H1 (cell line): ENCODE measurements around the gene CDKL4. TPM values are rescaled to one million over a fixed set of nuclear protein-coding genes. Genes with fewer than 3 reads are reported as not detected.

Experiments
- CTCF ChIA-PET: fragments of 300-600 bp; sonication (Branson Sonifier 250); formaldehyde crosslinking; loops from one replicate; lab custom pipeline; 2021; ENCODE audit not compliant: partially characterized antibody; lab: Charles Lee
- POLR2A ChIA-PET: fragments of 300-600 bp; sonication (Branson Sonifier 250); formaldehyde crosslinking; loops from one replicate; lab custom pipeline; 2021; ENCODE audit warnings: inconsistent platforms; ENCODE audit not compliant: partially characterized antibody; lab: Charles Lee
- DNase-seq, 2 experiments: peaks; one replicate each; pipeline versions ENCODE4 v3.0.0 to v3.0.0-alpha.2; 2010 to 2022; ENCODE audit warnings: low spot score in 2 of 2, low read depth in 1 of 2, mixed read lengths in 1 of 2
- FAIRE-seq: peaks from 2 replicates; lab custom pipeline; 2011; peaks lifted over from hg19 to GRCh38; lab: Jason Lieb, UNC
- H2AFZ ChIP-seq: 2 replicates; pipeline ENCODE4 v1.8.1; 2012; ENCODE audit warnings: low read length, inconsistent platforms
- H2AK5ac ChIP-seq: 2 replicates; pipeline ENCODE4 v1.6.1; 2013; ENCODE audit warnings: low read depth, low read length
- H2BK120ac ChIP-seq: replicated peaks from 2 replicates; pipeline ENCODE3; 2013; ENCODE audit warnings: low read depth, low read length, inconsistent platforms
- H2BK12ac ChIP-seq: 2 replicates; pipeline ENCODE4 v1.6.1; 2013; ENCODE audit warnings: low read depth, low read length
- H2BK15ac ChIP-seq: 2 replicates; pipeline ENCODE4 v1.6.1; 2013; ENCODE audit warnings: low read length
- H2BK20ac ChIP-seq: 2 replicates; pipeline ENCODE4 v1.6.1; 2013; ENCODE audit warnings: low read length
- H2BK5ac ChIP-seq: 2 replicates; pipeline ENCODE4 v1.6.1; 2013; ENCODE audit warnings: low read depth, low read length
- H3K14ac ChIP-seq: 2 replicates; pipeline ENCODE4 v1.6.1; 2013; ENCODE audit warnings: inconsistent platforms; ENCODE audit not compliant: insufficient read length
- H3K18ac ChIP-seq: 2 replicates; pipeline ENCODE4 v1.6.1; 2013; ENCODE audit warnings: low read length; ENCODE audit errors: extremely low read depth
- H3K23ac ChIP-seq: 2 replicates; pipeline ENCODE4 v1.6.1; 2013; ENCODE audit warnings: inconsistent platforms; ENCODE audit not compliant: insufficient read length
- H3K23me2 ChIP-seq: 2 replicates; pipeline ENCODE4 v1.6.1; 2013; ENCODE audit warnings: low read depth, low read length
- H3K27ac ChIP-seq: 2 replicates; pipeline ENCODE4 v1.6.1; 2011; ENCODE audit warnings: low read depth, low read length, inconsistent platforms
- H3K27me3 ChIP-seq, 4 experiments: replicated peaks in 1 of 4; 1 replicate in 1 of 4; 2 replicates in 3 of 4; pipeline versions ENCODE4 v1.6.1 to v1.8.1; 2011 to 2013; ENCODE audit warnings: low read length in 3 of 4, mild to moderate bottlenecking in 3 of 4, inconsistent platforms in 2 of 4, mixed read lengths in 2 of 4, moderate library complexity in 1 of 4; ENCODE audit not compliant: control insufficient read depth in 3 of 4, insufficient read depth in 3 of 4; ENCODE audit errors: extremely low read depth in 1 of 4
- H3K36me3 ChIP-seq, 4 experiments: 2 replicates each; pipeline versions ENCODE4 v1.6.1 to v1.8.1; 2011 to 2013; ENCODE audit warnings: mild to moderate bottlenecking in 4 of 4, low read length in 3 of 4, moderate library complexity in 2 of 4, control low read depth in 1 of 4, inconsistent platforms in 1 of 4; ENCODE audit not compliant: insufficient read depth in 4 of 4, control insufficient read depth in 2 of 4
- H3K4ac ChIP-seq: replicated peaks from 2 replicates; pipeline ENCODE3; 2013; ENCODE audit warnings: low read length, low read depth, mixed read lengths, inconsistent platforms; ENCODE audit not compliant: insufficient read length
- H3K4me1 ChIP-seq, 4 experiments: replicated peaks in 1 of 4; 1 replicate in 1 of 4; 2 replicates in 3 of 4; pipeline versions ENCODE4 v1.6.1 to v1.8.1; 2011 to 2013; ENCODE audit warnings: low read length in 3 of 4, inconsistent platforms in 2 of 4, mixed read lengths in 1 of 4; ENCODE audit not compliant: insufficient read depth in 4 of 4, control insufficient read depth in 3 of 4
- H3K4me2 ChIP-seq, 2 experiments: 2 replicates each; pipeline versions ENCODE4 v1.6.1 to v1.8.1; 2011 to 2013; ENCODE audit warnings: low read depth in 2 of 2, low read length in 2 of 2, control low read depth in 1 of 2, inconsistent platforms in 1 of 2, mild to moderate bottlenecking in 1 of 2; ENCODE audit not compliant: insufficient read depth in 1 of 2
- H3K4me3 ChIP-seq, 4 experiments: fragments of 200-600, 300-600 bp in 1 of 4; sonication (generic), shearing (Covaris generic), sonication (Bioruptor Twin) in 1 of 4; 2 replicates each; pipeline versions ENCODE4 v1.5.1 to v1.8.1; 2011 to 2016; ENCODE audit warnings: low read length in 4 of 4, low read depth in 3 of 4, control low read depth in 2 of 4, inconsistent platforms in 2 of 4, mild to moderate bottlenecking in 2 of 4, mixed read lengths in 1 of 4, moderate library complexity in 1 of 4; ENCODE audit not compliant: insufficient read depth in 2 of 4; ENCODE audit errors: extremely low read depth in 1 of 4
- H3K56ac ChIP-seq: replicated peaks from 2 replicates; pipeline ENCODE3; 2013; ENCODE audit warnings: low read depth, mild to moderate bottlenecking, mixed read lengths, low read length, inconsistent platforms; ENCODE audit not compliant: insufficient read length
- H3K79me1 ChIP-seq: 2 replicates; pipeline ENCODE4 v1.6.1; 2013; ENCODE audit warnings: low read depth, low read length, control low read depth
- H3K79me2 ChIP-seq, 2 experiments: 2 replicates each; pipeline versions ENCODE4 v1.6.1 to v1.8.1; 2012 to 2013; ENCODE audit warnings: low read length in 2 of 2, mild to moderate bottlenecking in 2 of 2, inconsistent platforms in 1 of 2; ENCODE audit not compliant: insufficient read depth in 2 of 2, control insufficient read depth in 1 of 2
- H3K9ac ChIP-seq, 4 experiments: replicated peaks in 1 of 4; 1 replicate in 1 of 4; 2 replicates in 3 of 4; pipeline versions ENCODE4 v1.6.1 to v1.8.1; 2011 to 2013; ENCODE audit warnings: low read depth in 3 of 4, low read length in 3 of 4, control low read depth in 2 of 4, mild to moderate bottlenecking in 2 of 4, moderate library complexity in 2 of 4, inconsistent platforms in 1 of 4; ENCODE audit errors: extremely low read depth in 1 of 4
- H3K9me3 ChIP-seq, 2 experiments: 2 replicates each; pipeline versions ENCODE4 v1.6.1 to v1.8.1; 2012 to 2013; ENCODE audit warnings: mild to moderate bottlenecking in 2 of 2, moderate library complexity in 2 of 2, control low read depth in 1 of 2, inconsistent platforms in 1 of 2, low read depth in 1 of 2, low read length in 1 of 2, mixed read lengths in 1 of 2; ENCODE audit not compliant: insufficient read depth in 2 of 2
- H4K20me1 ChIP-seq, 2 experiments: replicated peaks in 1 of 2; 2 replicates each; pipeline versions ENCODE3 to v1.8.1; 2011 to 2013; ENCODE audit warnings: inconsistent platforms in 2 of 2, low read length in 2 of 2, mild to moderate bottlenecking in 1 of 2; ENCODE audit not compliant: insufficient read depth in 2 of 2, control insufficient read depth in 1 of 2
- H4K5ac ChIP-seq: 2 replicates; pipeline ENCODE4 v1.6.1; 2013; ENCODE audit warnings: low read length, low read depth, mixed read lengths, inconsistent platforms; ENCODE audit not compliant: insufficient read length
- H4K8ac ChIP-seq: 2 replicates; pipeline ENCODE4 v1.8.0; 2013; ENCODE audit warnings: mild to moderate bottlenecking, moderate library complexity, low read length, inconsistent platforms; ENCODE audit not compliant: insufficient read depth; ENCODE audit errors: extremely low read depth
- H4K91ac ChIP-seq: replicated peaks from 2 replicates; pipeline ENCODE3; 2013; ENCODE audit warnings: low read length, mixed read lengths, inconsistent platforms; ENCODE audit not compliant: insufficient read length
- ATF3 ChIP-seq: IDR thresholded peaks from 2 replicates; pipeline ENCODE4 v1.6.1; 2011; ENCODE audit warnings: low read depth, mild to moderate bottlenecking, low read length; ENCODE audit not compliant: insufficient read depth
- BRCA1 ChIP-seq: IDR thresholded peaks from 2 replicates; pipeline ENCODE4 v1.6.1; 2012; ENCODE audit warnings: low read depth, low read length, improper control_type of control experiment
- EGR1 ChIP-seq: IDR thresholded peaks from 2 replicates; pipeline ENCODE4 v1.6.1; 2011; ENCODE audit warnings: low read depth, low read length, borderline replicate concordance
- KDM1A ChIP-seq: fragments of 200-600, 300-600 bp; sonication (generic); IDR thresholded peaks from 2 replicates; pipeline ENCODE4 v1.7.1; 2016; ENCODE audit warnings: mild to moderate bottlenecking, low read length, borderline replicate concordance
- MAFK ChIP-seq: IDR thresholded peaks from 2 replicates; pipeline ENCODE4 v1.6.1; 2012; ENCODE audit warnings: low read depth, mild to moderate bottlenecking, improper control_type of control experiment, low read length
- POLR2AphosphoS5 ChIP-seq: IDR thresholded peaks from 2 replicates; pipeline ENCODE4 v1.6.1; 2011; ENCODE audit warnings: low read depth, low read length
- RNF2 ChIP-seq: fragments of 200-900, 300-1000 bp; sonication (generic); IDR thresholded peaks from 2 replicates; pipeline ENCODE4 v1.7.1; 2016; ENCODE audit warnings: borderline replicate concordance, low read depth, mild to moderate bottlenecking, antibody characterized with exemption, low read length; ENCODE audit not compliant: poor library complexity, severe bottlenecking; ENCODE audit errors: missing control alignments
- SIN3A ChIP-seq, 2 experiments: IDR thresholded peaks in 1 of 2; conservative IDR thresholded peaks in 1 of 2; 2 replicates each; pipeline ENCODE4 v1.6.1; 2011 to 2012; ENCODE audit warnings: low read length in 2 of 2, improper control_type of control experiment in 1 of 2, low read depth in 1 of 2, mild to moderate bottlenecking in 1 of 2
- ZNF274 ChIP-seq: IDR thresholded peaks from 2 replicates; pipeline ENCODE4 v1.7.0; 2012; ENCODE audit warnings: low read length, borderline replicate concordance; ENCODE audit errors: extremely low read depth
- WGBS, 2 experiments: shearing (Covaris generic) in 1 of 2; methylation state at CpG; one replicate each; pipeline versions ENCODE4 v1.1.6 to v1.1.7; 2013 to 2015; ENCODE audit warnings: low lambda C conversion rate in 2 of 2, mixed read lengths in 2 of 2, inconsistent platforms in 1 of 2, low coverage in 1 of 2, missing lambda C conversion rate in 1 of 2; ENCODE audit not compliant: insufficient replicate concordance in 2 of 2, insufficient coverage in 1 of 2, insufficient read length in 1 of 2; ENCODE audit errors: extremely low coverage in 1 of 2, missing lambda C conversion rate in 1 of 2; 5-methylcytosine and 5-hydroxymethylcytosine counted together
- polyA plus RNA-seq, 7 experiments: library from polyadenylated mRNA; depleted of rRNA in 3 of 7; stranded (reverse) in 5 of 7; unstranded in 2 of 7; fragments of >200 nt in 5 of 7; fragments of 200-250 nt in 2 of 7; gene quantifications; 1 replicate in 5 of 7; 2 replicates in 1 of 7; 4 replicates in 1 of 7; pipeline versions ENCODE4 v1.2.1 to v1.2.3, GENCODE V29; 2011 to 2013; ENCODE audit warnings: missing spikeins in 2 of 7, mixed read lengths in 2 of 7
- total RNA-seq: library from RNA; stranded (reverse); fragmentation: NEBNext Ultra II Directional; extraction: Animal tissue kit (Norgen Biotek cat#: 25700); gene quantifications from 2 replicates; pipeline ENCODE4 v1.2.1, GENCODE V29; 2021
- TF ChIP-seq, protein P1 (sequence below): IDR thresholded peaks from 2 replicates; pipeline ENCODE4 v1.6.1; 2012; ENCODE audit warnings: inconsistent platforms

The CDKL4 gene
- total and polyA plus RNA-seq, 2 of the 8 experiments (the other 6 are each of a cell fraction or from before 2014, with no cell fraction given): not detected

DNA sequence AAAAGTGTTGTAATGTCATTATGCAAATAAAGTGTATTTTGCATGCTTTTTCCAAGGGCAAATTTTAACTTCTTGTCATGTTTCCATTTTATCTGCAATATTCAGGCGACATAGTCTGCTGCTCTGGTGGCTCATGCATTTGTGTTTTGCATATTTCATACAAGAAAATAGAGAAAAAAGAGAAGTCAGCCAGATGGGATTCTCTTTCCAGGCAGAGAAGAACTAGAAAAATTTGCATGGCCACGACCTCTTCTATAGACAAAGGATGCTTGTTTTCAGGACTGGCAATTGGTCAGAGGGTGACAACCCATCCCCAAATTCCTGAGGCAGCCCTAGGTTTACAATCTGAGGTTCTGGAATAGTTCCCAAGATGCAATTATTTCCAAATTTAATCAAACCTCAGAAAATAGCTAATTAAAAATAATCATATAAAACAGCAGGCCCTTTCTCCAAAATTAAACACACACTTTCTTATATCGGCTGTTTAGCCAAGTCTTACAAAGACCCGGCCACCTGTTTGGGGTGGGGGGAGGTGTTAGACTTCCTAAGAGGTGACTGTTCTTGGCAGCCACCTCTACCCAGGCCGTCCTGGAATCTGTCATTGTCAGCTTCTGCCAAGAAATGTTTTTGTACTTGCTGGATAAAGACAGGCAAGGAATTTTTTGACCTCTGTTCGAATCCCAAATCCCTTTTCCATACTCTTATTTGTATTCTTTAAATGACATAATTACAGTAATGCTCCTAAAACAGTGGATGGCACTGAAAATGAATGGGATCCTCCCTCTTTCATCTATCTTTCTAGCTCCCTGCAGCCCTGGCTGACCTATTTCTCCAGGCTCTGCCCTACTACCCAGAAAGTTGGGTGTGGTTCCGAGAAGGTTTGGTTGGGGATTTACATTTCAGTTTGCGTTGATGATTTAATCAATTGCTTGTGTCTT, 102.2 kb downstream of the CDKL4 start:
- ChIA-PET POLR2A (interaction anchor here (0.7 to 1.2 kb wide), 3 partner anchors 8 to 390 kb away, joined by 3 to 4 read pairs (median 3); partner anchors contain the start of gene SRSF7), CTCF (interaction anchor here (0.8 to 1.4 kb wide), 5 partner anchors 9 to 88 kb away, joined by 3 to 4 read pairs (median 3); no protein-coding TSS in a partner anchor)
- H3K4ac ChIP-seq: no peak overlapping the region
- no peak for DNase-seq
- H2BK120ac ChIP-seq: no peak overlapping the region
- peaks cover 0 to 3% (median 2%) of the 10 kb centered on the region in 4 experiments; a peak in 4 of 7 replicates for H3K4me1 ChIP-seq
- no peak overlapping the region for H3K4me3 ChIP-seq
- no peak for FAIRE-seq
- no peaks in the 10 kb centered on the region for H4K20me1 ChIP-seq
- H4K91ac ChIP-seq: no peak overlapping the region
- H3K79me1 ChIP-seq: no peaks in the 10 kb centered on the region
- no peak overlapping the region; a peak in 1 of 4 replicates for H3K4me2 ChIP-seq
- H4K5ac ChIP-seq: no peak overlapping the region
- H2AK5ac ChIP-seq: no peak overlapping the region
- H3K79me2 ChIP-seq: no peaks in the 10 kb centered on the region
- H3K18ac ChIP-seq: no peak overlapping the region
- no peak overlapping the region for H3K56ac ChIP-seq
- H3K27me3 ChIP-seq: no peaks in the 10 kb centered on the region
- no peak overlapping the region for H2BK12ac ChIP-seq
- no peaks in the 10 kb centered on the region for H3K23me2 ChIP-seq
- 81% methylated on average over 8 of the region's 8 CpGs; no CpG with 5 or more reads in 1 of the 2 experiments for WGBS, 2 experiments
- no peak overlapping the region for H3K23ac ChIP-seq
- no peak overlapping the region for H2BK20ac ChIP-seq
- no peak overlapping the region for H2BK5ac ChIP-seq
- no peaks in the 10 kb centered on the region for H3K36me3 ChIP-seq
- H2AFZ ChIP-seq: no peak overlapping the region
- no peak overlapping the region for H4K8ac ChIP-seq
- H3K9ac ChIP-seq: no peak overlapping the region
- no peaks in the 10 kb centered on the region for H3K9me3 ChIP-seq
- no peak overlapping the region for H2BK15ac ChIP-seq
- no peak overlapping the region for H3K27ac ChIP-seq
- no peak overlapping the region for H3K14ac ChIP-seq
- TF ChIP-seq BRCA1: no peak
- TF ChIP-seq POLR2AphosphoS5: no peak
- TF ChIP-seq ZNF274: no peak
- no peak for TF ChIP-seq EGR1
- TF ChIP-seq RNF2: no peak
- TF ChIP-seq SIN3A (conservative IDR thresholded peaks at IDR 0.05 in 1 of 2, IDR thresholded peaks at IDR 0.05 in 1 of 2; ENCODE audit: low read depth in 1 of 2, low read length in 2 of 2): no peak
- TF ChIP-seq ATF3: no peak
- TF ChIP-seq KDM1A: no peak
- TF ChIP-seq, protein P1, sequence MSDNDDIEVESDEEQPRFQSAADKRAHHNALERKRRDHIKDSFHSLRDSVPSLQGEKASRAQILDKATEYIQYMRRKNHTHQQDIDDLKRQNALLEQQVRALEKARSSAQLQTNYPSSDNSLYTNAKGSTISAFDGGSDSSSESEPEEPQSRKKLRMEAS: no peak
- TF ChIP-seq MAFK: no peak
